Measurements from ENCODE around the gene KPNA4.

The KPNA4 gene

DNA sequence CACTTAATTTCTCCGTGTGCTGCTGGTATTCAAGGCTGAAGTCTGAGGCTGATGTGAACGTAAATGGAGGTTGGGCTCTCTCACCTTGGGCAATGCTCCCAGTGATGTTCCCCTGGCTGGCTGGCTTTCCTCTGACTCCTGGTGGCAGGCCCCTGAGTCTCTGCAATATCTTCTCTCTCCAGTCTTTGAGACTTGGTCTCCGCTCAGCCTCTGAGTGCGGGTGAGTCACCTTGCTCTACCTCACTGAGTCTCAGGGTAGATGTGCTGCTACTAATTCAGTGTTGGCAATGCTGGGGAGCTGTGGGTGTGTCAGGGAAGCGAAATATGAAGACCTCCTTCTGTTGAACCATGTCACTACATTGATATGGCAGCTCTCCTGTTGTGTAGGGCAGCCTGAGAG lies 84.4 kb downstream of the KPNA4 start:
- Histone ChIP-seq H3K27me3 (ENCODE audit: insufficient read depth, poor library complexity, severe bottlenecking) (no peaks in the 10 kb centered on the region), H3K4me3 (replicated peaks; ENCODE audit: insufficient read depth, low read length) (no peak overlapping the region), H3K27ac (replicated peaks) (no peak overlapping the region)
- TF ChIP-seq GABPA (IDR thresholded peaks at IDR 0.05; ENCODE audit: low read depth) (no peak), POLR2AphosphoS5 (IDR thresholded peaks at IDR 0.05; ENCODE audit: low read depth) (no peak), SPI1 (IDR thresholded peaks at IDR 0.05; ENCODE audit: borderline replicate concordance, low read depth) (no peak)
- TF ChIP-seq, protein P1, sequence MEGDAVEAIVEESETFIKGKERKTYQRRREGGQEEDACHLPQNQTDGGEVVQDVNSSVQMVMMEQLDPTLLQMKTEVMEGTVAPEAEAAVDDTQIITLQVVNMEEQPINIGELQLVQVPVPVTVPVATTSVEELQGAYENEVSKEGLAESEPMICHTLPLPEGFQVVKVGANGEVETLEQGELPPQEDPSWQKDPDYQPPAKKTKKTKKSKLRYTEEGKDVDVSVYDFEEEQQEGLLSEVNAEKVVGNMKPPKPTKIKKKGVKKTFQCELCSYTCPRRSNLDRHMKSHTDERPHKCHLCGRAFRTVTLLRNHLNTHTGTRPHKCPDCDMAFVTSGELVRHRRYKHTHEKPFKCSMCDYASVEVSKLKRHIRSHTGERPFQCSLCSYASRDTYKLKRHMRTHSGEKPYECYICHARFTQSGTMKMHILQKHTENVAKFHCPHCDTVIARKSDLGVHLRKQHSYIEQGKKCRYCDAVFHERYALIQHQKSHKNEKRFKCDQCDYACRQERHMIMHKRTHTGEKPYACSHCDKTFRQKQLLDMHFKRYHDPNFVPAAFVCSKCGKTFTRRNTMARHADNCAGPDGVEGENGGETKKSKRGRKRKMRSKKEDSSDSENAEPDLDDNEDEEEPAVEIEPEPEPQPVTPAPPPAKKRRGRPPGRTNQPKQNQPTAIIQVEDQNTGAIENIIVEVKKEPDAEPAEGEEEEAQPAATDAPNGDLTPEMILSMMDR (IDR thresholded peaks at IDR 0.05; ENCODE audit: insufficient read depth, low read length) = no peak
- TF ChIP-seq, protein P2, sequence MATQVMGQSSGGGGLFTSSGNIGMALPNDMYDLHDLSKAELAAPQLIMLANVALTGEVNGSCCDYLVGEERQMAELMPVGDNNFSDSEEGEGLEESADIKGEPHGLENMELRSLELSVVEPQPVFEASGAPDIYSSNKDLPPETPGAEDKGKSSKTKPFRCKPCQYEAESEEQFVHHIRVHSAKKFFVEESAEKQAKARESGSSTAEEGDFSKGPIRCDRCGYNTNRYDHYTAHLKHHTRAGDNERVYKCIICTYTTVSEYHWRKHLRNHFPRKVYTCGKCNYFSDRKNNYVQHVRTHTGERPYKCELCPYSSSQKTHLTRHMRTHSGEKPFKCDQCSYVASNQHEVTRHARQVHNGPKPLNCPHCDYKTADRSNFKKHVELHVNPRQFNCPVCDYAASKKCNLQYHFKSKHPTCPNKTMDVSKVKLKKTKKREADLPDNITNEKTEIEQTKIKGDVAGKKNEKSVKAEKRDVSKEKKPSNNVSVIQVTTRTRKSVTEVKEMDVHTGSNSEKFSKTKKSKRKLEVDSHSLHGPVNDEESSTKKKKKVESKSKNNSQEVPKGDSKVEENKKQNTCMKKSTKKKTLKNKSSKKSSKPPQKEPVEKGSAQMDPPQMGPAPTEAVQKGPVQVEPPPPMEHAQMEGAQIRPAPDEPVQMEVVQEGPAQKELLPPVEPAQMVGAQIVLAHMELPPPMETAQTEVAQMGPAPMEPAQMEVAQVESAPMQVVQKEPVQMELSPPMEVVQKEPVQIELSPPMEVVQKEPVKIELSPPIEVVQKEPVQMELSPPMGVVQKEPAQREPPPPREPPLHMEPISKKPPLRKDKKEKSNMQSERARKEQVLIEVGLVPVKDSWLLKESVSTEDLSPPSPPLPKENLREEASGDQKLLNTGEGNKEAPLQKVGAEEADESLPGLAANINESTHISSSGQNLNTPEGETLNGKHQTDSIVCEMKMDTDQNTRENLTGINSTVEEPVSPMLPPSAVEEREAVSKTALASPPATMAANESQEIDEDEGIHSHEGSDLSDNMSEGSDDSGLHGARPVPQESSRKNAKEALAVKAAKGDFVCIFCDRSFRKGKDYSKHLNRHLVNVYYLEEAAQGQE (IDR thresholded peaks at IDR 0.05; ENCODE audit: insufficient replicate concordance, low read depth) = no peak
- no peak for DNase-seq (ENCODE audit: low read depth in 1 of 2, low spot score in 1 of 2)

DNA sequence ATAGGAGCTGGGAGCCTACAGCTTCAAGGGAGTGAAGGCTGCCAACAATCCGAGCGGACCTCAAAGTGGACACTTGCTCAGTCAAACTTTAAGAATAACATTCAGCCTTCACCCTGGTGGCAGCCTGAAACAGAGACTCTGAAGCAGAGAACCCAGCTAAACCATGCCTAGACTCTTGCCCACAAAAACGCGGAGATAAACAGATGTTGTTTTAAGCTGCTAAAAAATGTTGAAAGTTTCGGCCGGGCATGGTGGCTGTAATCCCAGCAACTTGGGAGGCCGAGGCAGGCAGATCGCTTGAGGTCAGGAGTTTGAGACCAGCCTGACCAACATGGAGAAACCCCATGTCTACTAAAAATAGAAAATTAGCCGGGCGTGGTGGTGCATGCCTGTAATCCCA lies 86.0 kb downstream of the KPNA4 start:
- TF ChIP-seq, protein P1 (IDR thresholded peaks at IDR 0.05; ENCODE audit: insufficient read depth, low read length) = no peak
- no peak for TF ChIP-seq SPI1 (IDR thresholded peaks at IDR 0.05; ENCODE audit: borderline replicate concordance, low read depth)
- Histone ChIP-seq H3K4me3 (replicated peaks; ENCODE audit: insufficient read depth, low read length) (no peak overlapping the region), H3K27me3 (ENCODE audit: insufficient read depth, poor library complexity, severe bottlenecking) (no peaks in the 10 kb centered on the region), H3K27ac (replicated peaks) (no peak overlapping the region)
- DNase-seq (ENCODE audit: low read depth in 1 of 2, low spot score in 1 of 2) = no peak

DNA sequence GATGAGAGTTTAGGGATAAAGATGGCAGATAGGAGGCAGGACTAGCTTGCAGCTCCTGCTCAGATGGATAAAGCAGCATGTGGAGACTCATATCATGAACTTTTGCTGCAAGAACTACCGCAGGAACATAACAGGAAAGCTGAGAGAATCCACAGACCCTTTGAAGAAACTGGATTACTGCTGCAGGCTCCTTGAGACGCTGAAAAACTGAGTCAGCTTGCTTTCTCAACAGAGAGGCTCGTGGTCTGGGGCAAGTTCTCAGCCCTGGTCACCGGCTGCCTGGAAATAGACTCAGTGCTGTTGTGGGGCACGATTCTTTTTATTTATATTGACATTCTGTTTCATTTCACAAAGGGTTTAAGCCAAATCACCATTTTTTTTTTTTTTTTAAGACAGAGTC lies 87.0 kb downstream of the KPNA4 start:
- DNase-seq (ENCODE audit: low read depth in 1 of 2, low spot score in 1 of 2) = no peak
- TF ChIP-seq GABPA (IDR thresholded peaks at IDR 0.05; ENCODE audit: low read depth) (no peak), POLR2AphosphoS5 (IDR thresholded peaks at IDR 0.05; ENCODE audit: low read depth) (no peak)
- Histone ChIP-seq H3K4me3 (replicated peaks; ENCODE audit: insufficient read depth, low read length) (no peak overlapping the region), H3K27ac (replicated peaks) (no peak overlapping the region), H3K27me3 (ENCODE audit: insufficient read depth, poor library complexity, severe bottlenecking) (no peaks in the 10 kb centered on the region)

DNA sequence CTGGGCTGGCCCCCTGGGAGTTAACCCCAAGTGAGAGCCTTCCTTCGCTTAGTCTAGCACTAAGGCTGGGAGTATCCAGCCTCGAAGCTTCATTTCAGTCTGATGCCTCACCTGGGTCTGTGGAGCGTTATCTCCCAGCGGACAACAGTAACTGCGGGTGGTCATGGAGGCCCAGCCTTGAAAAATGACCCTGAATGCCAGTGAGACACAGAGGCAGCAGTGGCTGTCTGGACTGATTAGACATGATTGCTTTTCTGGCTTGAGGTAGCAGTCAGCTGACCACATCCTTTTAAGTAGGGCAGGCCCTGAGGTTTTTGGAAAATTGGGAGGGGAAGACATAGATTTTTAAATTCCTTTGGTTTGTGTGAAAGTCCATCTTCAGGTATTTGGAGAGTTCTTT lies 87.6 kb downstream of the KPNA4 start:
- H3K27ac ChIP-seq (replicated peaks) = no peak overlapping the region
- TF ChIP-seq, protein P2 (IDR thresholded peaks at IDR 0.05; ENCODE audit: insufficient replicate concordance, low read depth) = no peak
- TF ChIP-seq POLR2AphosphoS5 (IDR thresholded peaks at IDR 0.05; ENCODE audit: low read depth) (no peak), SPI1 (IDR thresholded peaks at IDR 0.05; ENCODE audit: borderline replicate concordance, low read depth) (no peak), GABPA (IDR thresholded peaks at IDR 0.05; ENCODE audit: low read depth) (no peak)
- TF ChIP-seq, protein P1 (IDR thresholded peaks at IDR 0.05; ENCODE audit: insufficient read depth, low read length) = no peak
- H3K27me3 ChIP-seq (ENCODE audit: insufficient read depth, poor library complexity, severe bottlenecking) = no peaks in the 10 kb centered on the region
- no peak overlapping the region for H3K4me3 ChIP-seq (replicated peaks; ENCODE audit: insufficient read depth, low read length)
- no peak for DNase-seq (ENCODE audit: low read depth in 1 of 2, low spot score in 1 of 2)

Measured in HL-60 (cell line).